CD4-positive, alpha-beta T cell treated with Interleukin-4 for 4 hours (primary cell): ENCODE results near the gene CCIN.
A peak's percentile ranks its signal among the peaks of the same experiment; 100 is the strongest.
"Not testable (repeated sequence)": the region's sequence is repeated elsewhere in the genome, so short reads cannot be mapped to it uniquely, and the experiment has no call there.

Source experiments
- DNase-seq: peaks from one replicate; pipeline ENCODE4 v3.0.0-alpha.2; 2020

The CCIN gene

GRCh38 chr9:36169166-36169565, at the start of gene CCIN:
Gene CCIN, plus strand, starts transcription at chr9:36169388. Its CDS starts 115 bp downstream, at chr9:36169503.
- DNase-seq, result no peak

- no peak for DNase-seq
Observed at GRCh38 chr9:36119476-36119875, 49.7 kb upstream of the CCIN start.

- DNase-seq, result no peak
Observed at GRCh38 chr9:36120705-36121104, 48.5 kb upstream of the CCIN start.

GRCh38 chr9:36121971-36122370, 47.2 kb upstream of the CCIN start:
- no peak for DNase-seq

- no peak for DNase-seq
Observed at GRCh38 chr9:36123515-36123914, 45.7 kb upstream of the CCIN start.

- DNase-seq, result no peak
Observed at GRCh38 chr9:36125062-36125855, 43.9 kb upstream of the CCIN start.

GRCh38 chr9:36126016-36126730, 43.0 kb upstream of the CCIN start:
- no peak for DNase-seq

GRCh38 chr9:36127652-36128244, 41.4 kb upstream of the CCIN start:
- no peak for DNase-seq

GRCh38 chr9:36128349-36128748, 40.8 kb upstream of the CCIN start:
- DNase-seq, result no peak

- no peak for DNase-seq
Observed at GRCh38 chr9:36129139-36129538, 40.0 kb upstream of the CCIN start.

GRCh38 chr9:36131666-36132065, 37.5 kb upstream of the CCIN start:
- not testable (repeated sequence) for DNase-seq

GRCh38 chr9:36132086-36132485, 37.1 kb upstream of the CCIN start:
- DNase-seq, result no peak

- DNase-seq, result no peak
Observed at GRCh38 chr9:36134761-36135505, 34.3 kb upstream of the CCIN start.

GRCh38 chr9:36135741-36136271, 33.4 kb upstream of the CCIN start:
- DNase-seq, result no peak

- peak; percentile 67 for DNase-seq
Observed at GRCh38 chr9:36136272-36136893, 32.8 kb upstream of the CCIN start, which contains the start of gene GLIPR2. Gene GLIPR2, plus strand, starts transcription at chr9:36136733. Its CDS starts 46 bp downstream, at chr9:36136779.

- DNase-seq, result no peak
Observed at GRCh38 chr9:36136894-36137391, 32.2 kb upstream of the CCIN start.

GRCh38 chr9:36137392-36138004, 31.7 kb upstream of the CCIN start:
- DNase-seq, result no peak

GRCh38 chr9:36138496-36138895, 30.7 kb upstream of the CCIN start:
- DNase-seq, result no peak

- no peak for DNase-seq
Observed at GRCh38 chr9:36138901-36139300, 30.3 kb upstream of the CCIN start.

- peak; percentile 34 for DNase-seq
Observed at GRCh38 chr9:36140086-36141084, 28.8 kb upstream of the CCIN start.
